Measurements from ENCODE around the gene TCF12.

DNA sequence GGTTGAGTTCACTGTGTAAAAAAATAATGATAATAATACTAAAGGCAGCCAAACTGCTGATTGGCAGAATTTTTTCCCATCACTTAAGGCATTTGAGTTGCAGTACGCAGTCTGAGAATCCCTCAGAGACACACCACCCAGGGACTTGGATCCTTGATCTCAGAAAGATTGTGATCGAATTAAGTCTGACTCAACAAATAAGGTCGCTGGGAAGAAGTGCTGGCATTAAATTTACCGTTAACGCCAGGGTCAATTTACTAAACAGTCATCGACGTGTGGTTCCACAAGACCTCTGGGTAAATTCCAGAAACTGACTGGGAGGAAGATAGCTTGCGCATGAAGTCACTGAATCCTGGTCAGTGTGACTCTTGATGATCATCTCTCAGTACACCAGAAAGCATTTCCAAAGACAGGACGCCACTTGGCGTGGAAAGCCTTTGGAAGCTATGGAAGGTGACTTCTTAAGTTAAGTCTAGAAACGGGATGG, 409.6 kb downstream of the TCF12 start:
- TF ChIP-seq POLR2A (IDR thresholded peaks at IDR 0.05), result no peak
- TF ChIP-seq CTCF (IDR thresholded peaks at IDR 0.05), result no peak
